HL-60 (cell line): ENCODE data around the gene FAAP20.

Experiments used
- DNase-seq, 2 experiments: peaks; one replicate each; pipeline ENCODE4 v3.0.0-alpha.2; 2010 to 2020; ENCODE audit warnings: low read depth in 1 of 2, low spot score in 1 of 2
- H3K27ac ChIP-seq: fragments of 250-450 bp; sonication (Bioruptor Pico); replicated peaks from 2 replicates; pipeline ENCODE4 v1.5.1; 2020; ENCODE audit warnings: mild to moderate bottlenecking, moderate library complexity
- H3K27me3 ChIP-seq: fragments of 250-450 bp; sonication (Bioruptor Pico); 2 replicates; pipeline ENCODE4 v1.5.1; 2021; ENCODE audit warnings: mild to moderate bottlenecking, moderate library complexity; ENCODE audit not compliant: insufficient read depth, poor library complexity, severe bottlenecking
- H3K4me3 ChIP-seq: replicated peaks from 2 replicates; pipeline ENCODE4 v1.5.1; 2011; ENCODE audit warnings: mild to moderate bottlenecking, control low read depth, low read length; ENCODE audit not compliant: insufficient read depth
- GABPA ChIP-seq: IDR thresholded peaks from 2 replicates; pipeline ENCODE4 v1.6.1; 2012; ENCODE audit warnings: low read depth
- POLR2AphosphoS5 ChIP-seq: IDR thresholded peaks from 2 replicates; pipeline ENCODE4 v1.6.1; 2012; ENCODE audit warnings: low read depth
- SPI1 ChIP-seq: IDR thresholded peaks from 2 replicates; pipeline ENCODE4 v1.6.1; 2012; ENCODE audit warnings: low read depth, mild to moderate bottlenecking, borderline replicate concordance
- TF ChIP-seq, protein P1 (sequence below): IDR thresholded peaks from one replicate; pipeline ENCODE4 v1.5.1; 2011; ENCODE audit warnings: low read length, control low read depth, inconsistent platforms; ENCODE audit not compliant: insufficient read depth
- TF ChIP-seq, protein P2 (sequence below): IDR thresholded peaks from 2 replicates; pipeline ENCODE4 v1.6.1; 2012; ENCODE audit warnings: low read depth; ENCODE audit not compliant: insufficient replicate concordance

The FAAP20 gene

DNA sequence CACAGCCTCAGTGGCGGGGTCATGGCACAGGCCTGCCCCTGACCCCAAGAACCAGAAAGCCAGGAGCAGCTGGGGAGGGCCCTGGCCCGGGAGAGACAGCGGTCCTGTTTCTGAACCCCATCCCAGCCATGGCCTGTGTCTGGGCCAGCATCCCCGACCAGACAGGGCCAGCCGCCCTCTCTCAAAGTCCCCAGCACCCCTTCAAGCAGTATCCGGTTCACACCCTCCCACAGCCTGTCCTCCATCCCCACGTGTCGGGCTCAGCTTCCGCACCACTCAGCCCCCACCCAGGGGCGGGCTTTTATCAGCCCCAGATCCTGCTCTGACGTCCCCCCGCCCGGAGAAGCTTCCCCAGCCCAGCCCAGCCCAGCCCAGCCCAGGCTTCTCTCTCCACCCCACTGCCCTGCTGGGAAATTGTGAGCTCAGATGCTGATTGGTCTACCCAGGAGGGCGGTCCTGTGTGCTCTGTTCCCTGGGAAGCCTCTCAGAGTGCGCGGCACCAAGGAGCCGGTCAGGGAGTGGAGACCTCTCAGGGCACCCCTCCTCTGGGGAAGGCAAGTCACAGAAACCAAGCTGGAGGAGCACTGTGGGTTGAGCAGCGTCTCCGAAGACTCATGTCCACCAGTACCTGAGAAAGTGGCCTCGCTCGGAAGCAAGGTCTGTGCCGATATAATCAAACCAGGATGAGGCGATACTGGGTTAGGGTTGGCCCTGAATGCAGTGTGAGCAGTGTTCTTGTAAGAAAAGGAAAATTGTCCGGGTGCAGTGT lies 4.7 kb upstream of the FAAP20 start:
- TF ChIP-seq, protein P1, sequence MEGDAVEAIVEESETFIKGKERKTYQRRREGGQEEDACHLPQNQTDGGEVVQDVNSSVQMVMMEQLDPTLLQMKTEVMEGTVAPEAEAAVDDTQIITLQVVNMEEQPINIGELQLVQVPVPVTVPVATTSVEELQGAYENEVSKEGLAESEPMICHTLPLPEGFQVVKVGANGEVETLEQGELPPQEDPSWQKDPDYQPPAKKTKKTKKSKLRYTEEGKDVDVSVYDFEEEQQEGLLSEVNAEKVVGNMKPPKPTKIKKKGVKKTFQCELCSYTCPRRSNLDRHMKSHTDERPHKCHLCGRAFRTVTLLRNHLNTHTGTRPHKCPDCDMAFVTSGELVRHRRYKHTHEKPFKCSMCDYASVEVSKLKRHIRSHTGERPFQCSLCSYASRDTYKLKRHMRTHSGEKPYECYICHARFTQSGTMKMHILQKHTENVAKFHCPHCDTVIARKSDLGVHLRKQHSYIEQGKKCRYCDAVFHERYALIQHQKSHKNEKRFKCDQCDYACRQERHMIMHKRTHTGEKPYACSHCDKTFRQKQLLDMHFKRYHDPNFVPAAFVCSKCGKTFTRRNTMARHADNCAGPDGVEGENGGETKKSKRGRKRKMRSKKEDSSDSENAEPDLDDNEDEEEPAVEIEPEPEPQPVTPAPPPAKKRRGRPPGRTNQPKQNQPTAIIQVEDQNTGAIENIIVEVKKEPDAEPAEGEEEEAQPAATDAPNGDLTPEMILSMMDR = no peak
- TF ChIP-seq POLR2AphosphoS5 (no peak), SPI1 (no peak), GABPA (no peak)
- TF ChIP-seq, protein P2, sequence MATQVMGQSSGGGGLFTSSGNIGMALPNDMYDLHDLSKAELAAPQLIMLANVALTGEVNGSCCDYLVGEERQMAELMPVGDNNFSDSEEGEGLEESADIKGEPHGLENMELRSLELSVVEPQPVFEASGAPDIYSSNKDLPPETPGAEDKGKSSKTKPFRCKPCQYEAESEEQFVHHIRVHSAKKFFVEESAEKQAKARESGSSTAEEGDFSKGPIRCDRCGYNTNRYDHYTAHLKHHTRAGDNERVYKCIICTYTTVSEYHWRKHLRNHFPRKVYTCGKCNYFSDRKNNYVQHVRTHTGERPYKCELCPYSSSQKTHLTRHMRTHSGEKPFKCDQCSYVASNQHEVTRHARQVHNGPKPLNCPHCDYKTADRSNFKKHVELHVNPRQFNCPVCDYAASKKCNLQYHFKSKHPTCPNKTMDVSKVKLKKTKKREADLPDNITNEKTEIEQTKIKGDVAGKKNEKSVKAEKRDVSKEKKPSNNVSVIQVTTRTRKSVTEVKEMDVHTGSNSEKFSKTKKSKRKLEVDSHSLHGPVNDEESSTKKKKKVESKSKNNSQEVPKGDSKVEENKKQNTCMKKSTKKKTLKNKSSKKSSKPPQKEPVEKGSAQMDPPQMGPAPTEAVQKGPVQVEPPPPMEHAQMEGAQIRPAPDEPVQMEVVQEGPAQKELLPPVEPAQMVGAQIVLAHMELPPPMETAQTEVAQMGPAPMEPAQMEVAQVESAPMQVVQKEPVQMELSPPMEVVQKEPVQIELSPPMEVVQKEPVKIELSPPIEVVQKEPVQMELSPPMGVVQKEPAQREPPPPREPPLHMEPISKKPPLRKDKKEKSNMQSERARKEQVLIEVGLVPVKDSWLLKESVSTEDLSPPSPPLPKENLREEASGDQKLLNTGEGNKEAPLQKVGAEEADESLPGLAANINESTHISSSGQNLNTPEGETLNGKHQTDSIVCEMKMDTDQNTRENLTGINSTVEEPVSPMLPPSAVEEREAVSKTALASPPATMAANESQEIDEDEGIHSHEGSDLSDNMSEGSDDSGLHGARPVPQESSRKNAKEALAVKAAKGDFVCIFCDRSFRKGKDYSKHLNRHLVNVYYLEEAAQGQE = no peak
- peaks cover 2% of the 10 kb centered on the region for H3K27me3 ChIP-seq
- no peak for DNase-seq
- no peak overlapping the region for H3K27ac ChIP-seq
- H3K4me3 ChIP-seq = no peak overlapping the region

DNA sequence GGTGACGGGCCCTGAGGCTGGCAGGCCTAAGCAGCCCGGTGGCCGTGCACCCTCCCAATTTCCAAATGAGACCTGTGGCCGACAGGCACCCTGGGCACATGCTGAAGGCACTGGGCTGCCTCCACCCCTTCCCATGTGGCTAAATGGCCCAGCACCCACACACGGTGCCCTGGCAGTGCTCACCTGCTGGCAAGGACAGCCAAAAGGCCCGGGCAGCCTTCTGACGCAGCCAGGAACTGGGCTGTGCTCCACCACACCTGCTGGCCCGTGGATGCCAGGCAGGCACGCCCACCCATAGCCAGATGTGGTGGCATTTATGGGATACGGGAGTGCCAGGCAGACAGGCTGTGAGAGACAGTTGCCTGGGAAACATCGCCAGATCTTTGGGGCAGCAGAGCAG lies 4.0 kb upstream of the FAAP20 start:
- H3K4me3 ChIP-seq = no peak overlapping the region
- peaks cover 2% of the 10 kb centered on the region for H3K27me3 ChIP-seq
- no peak for TF ChIP-seq SPI1
- TF ChIP-seq POLR2AphosphoS5 = no peak
- TF ChIP-seq, protein P2 = no peak
- H3K27ac ChIP-seq = no peak overlapping the region
- DNase-seq = no peak

DNA sequence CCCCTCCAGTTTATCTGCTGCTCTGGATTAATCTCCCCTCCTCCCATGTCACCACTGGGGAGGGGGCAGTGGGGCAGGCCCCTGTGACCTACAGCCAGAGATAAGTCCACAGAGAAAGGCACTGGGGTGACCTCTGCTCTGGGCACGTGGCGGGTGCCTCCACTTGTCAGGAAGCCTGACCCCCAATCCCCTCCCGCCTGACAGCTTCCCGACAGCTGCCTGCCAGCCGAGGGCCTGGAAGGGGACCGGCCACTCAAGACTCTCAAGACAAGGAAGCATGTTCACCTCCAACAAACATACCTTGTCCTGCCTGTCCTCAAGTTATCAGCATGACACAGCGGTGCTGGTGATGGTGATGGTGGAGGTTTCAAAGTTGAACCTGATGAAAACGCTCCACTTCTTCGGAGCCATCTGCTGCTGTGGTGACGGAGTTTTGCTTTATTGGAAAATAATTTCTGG lies 3.2 kb upstream of the FAAP20 start:
- Histone ChIP-seq H3K27me3 (peaks cover 2% of the 10 kb centered on the region), H3K27ac (no peak overlapping the region), H3K4me3 (no peak overlapping the region)
- DNase-seq = no peak
- TF ChIP-seq, protein P2 = no peak

DNA sequence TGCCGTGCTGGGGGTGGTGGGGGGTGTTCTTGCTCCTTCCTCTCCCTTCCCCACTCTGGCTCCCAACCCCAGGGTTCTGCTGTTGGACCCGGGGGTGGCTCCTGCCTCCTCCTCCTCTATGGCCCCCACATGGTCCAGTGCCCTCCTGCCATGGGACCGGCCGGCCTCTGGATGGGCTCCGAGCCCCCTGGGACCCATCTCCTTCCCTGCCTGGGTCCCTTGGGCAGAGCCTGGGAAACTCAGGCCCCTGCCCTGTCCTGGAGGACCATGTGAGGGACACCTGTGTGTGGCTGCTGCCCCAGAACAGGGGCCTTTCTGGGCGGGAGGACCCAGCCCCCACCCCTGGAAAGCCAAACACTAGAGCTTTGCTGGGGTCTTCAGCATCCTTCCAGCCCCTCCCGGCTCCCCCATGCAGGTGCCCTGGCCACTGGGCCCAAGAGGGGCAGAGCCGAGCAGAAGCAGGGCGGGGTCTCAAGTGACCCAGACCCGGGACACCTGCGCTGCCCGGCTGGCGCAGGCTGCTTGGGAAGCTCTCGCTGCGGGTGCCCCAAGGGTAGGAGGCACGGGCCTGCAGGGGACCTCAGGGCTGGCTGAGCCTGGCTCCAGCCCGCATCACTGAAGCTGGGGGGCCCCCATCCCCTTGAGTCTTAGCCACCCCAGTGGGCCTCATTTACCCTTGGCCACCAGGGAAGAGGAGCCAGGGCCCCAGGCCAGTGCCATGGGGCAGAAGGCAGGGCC lies 2.5 kb upstream of the FAAP20 start:
- no peak for DNase-seq
- TF ChIP-seq, protein P2 = no peak
- TF ChIP-seq POLR2AphosphoS5 = no peak
- TF ChIP-seq, protein P1 = no peak
- no peak for TF ChIP-seq SPI1
- TF ChIP-seq GABPA = no peak
- H3K4me3 ChIP-seq = no peak overlapping the region
- peaks cover 2% of the 10 kb centered on the region for H3K27me3 ChIP-seq
- no peak overlapping the region for H3K27ac ChIP-seq
